NCI-H146 (cell line): Measurements from ENCODE around the gene TPT1.
"Not testable (repeated sequence)": the region's sequence is repeated elsewhere in the genome, so short reads cannot be mapped to it uniquely, and the experiment has no call there.

ENCODE experiments used
- DNase-seq: peaks from one replicate; lab custom pipeline; 2025; lab: John Stamatoyannopoulos, UW

The TPT1 gene

DNA sequence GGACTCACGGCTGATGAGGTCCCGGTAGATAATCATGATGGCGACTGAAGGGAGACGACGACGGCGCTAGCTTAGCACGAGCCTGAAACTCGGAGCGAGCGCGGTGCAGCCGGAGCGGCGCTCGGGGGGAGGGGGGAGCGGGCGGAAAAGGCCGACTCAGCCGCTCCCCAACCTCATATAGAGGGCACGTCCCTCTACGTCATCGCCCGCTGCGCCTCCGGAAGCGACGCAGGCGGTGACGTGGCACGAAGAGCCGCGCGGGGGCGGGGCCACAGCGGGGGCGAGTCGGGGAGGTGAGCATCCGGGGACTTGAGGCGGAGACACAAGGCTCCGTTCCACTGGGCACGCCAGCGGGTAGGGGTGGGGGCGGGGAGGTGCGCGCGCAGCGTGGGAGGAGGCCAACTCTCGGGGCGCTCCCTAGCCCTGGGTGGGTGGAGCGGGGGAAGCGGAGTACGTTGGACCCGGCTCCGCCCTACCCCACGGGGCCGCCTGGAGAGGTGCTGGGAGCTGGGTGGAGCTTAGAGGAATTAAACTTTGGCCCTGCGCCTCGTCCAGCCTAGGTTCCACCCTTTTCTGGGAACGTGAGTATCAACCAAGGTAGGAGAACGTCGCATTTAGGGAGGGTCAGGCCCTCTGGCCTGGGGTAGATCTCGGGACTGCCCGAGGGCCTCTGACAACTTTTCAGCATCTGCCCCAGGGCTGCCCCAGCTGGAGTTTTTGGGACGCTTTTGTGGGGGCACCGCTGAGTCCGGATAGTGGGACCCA is at the start of gene TPT1:
TPT1 (minus strand) TSS at position 150 of the 765 bp plus-strand sequence; CDS start at position 36, 114 bp downstream.
- DNase-seq: peak; percentile 98

DNA sequence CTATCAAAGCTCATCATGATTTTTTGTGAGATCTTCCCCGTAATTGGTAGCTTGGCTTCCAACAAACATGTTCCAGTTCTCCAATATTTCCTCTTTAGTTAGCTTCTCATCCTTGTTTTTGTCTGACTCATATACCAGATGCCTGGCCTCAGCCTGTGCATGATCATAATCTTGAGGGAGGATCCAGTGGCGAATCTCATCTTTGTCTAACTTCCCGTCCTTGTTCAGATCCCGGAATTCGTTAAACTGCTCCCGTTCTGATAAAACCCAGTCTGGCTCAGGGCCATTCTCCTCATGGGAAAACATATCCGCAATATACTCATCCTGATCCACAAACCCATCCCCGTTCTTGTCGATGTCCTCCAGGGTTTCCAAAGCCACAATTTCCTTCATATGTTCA is 49.4 kb upstream of the TPT1 start:
- not testable (repeated sequence) for DNase-seq

DNA sequence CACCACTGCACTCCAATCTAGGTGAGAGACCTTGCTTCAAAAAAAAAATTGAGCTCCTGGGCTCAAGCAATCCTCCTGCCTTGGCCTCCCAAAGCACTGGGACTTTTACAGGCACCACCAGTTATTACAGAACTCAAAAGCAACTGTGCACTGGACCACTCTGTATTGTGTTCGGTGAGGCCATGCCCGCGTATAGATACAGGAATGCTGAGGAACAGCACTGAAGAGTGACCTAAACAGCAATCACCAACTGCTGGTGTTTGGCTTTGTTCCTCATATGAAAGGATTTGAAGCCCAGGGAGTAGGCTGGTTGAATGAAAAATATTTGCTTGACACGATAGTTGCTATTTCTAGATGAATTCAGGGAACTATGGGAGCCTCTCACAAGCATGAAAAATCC is 47.7 kb upstream of the TPT1 start:
- DNase-seq: no peak

DNA sequence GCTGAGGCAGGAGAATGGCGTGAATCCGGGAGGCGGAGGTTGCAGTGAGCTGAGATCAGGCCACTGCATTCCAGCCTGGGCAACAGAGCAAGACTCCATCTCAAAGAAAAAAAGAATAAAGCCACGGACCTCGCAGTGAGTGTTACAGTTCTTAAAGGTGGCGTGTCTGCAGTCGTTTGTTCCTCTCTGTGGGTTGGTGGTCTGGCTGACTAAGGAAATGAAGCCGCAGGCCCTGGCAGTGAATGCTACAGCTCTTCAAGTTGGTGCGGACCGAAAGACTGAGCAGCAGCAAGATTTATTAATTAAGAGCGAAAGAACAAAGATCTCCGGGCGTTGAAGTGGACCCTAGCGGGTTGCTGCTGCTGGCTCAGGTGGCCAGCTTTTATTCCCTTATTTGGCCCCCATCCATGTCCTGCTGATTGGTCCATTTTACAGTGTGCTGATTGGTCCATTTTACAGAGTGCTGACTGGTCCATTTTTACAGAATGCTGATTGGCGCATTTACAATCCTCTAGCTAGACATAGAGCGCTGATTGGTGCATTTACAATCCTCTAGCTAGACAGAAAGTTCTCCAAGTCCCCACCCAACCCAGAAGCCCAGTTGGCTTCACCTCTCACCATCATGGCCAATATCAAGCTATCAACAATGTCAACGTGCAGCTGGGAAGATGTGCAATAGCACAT is 46.1 kb upstream of the TPT1 start:
- DNase-seq: not testable (repeated sequence)

DNA sequence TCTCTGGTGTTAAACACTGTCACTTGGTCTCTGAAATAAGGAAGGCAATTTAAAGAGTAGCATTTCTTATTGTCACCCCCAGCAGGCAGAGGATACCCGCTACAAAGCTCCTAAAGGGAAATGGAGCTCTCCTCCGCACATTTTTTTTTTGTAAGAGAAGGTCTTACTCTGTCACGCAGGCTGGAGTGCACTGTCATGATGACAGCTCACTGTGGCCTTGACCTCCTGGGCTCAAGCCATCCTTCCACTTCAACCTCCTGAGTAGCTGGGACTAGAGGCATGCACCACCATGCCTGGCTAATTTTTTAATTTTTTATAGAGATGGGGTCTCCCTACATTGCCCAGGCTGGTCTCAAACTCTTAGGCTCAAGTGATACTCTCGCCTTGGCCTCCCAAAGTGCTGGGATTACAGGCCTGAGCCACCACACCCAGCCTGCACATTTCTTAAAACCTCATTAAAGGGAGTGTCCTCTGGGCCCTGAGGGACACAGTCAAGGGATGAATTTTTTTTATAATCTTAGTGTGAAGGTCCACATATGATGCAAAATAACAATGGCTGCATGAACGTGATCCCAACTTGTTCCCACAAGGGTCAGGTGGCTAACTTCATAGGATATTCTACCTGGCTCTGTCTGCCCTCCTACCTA is 45.0 kb upstream of the TPT1 start:
- DNase-seq: no peak

DNA sequence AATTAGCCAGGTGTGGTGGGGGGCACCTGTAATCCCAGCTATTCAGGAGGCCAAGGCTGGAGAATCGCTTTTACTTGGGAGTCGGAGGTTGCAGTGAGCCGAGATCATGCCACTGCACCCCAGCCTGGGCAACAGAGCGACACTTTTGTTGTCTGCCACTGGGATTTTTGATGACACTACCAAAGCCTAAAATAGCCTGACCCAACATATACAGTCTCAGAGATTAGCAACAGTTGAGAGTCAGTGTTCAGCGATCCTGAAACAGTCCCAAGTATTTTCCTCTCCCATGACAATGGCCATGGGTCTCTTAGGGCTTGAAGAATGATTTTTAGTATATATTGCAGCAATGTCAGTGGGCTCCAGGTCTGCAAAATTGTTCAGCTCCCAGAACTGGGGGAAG is 44.3 kb upstream of the TPT1 start:
- DNase-seq: no peak

DNA sequence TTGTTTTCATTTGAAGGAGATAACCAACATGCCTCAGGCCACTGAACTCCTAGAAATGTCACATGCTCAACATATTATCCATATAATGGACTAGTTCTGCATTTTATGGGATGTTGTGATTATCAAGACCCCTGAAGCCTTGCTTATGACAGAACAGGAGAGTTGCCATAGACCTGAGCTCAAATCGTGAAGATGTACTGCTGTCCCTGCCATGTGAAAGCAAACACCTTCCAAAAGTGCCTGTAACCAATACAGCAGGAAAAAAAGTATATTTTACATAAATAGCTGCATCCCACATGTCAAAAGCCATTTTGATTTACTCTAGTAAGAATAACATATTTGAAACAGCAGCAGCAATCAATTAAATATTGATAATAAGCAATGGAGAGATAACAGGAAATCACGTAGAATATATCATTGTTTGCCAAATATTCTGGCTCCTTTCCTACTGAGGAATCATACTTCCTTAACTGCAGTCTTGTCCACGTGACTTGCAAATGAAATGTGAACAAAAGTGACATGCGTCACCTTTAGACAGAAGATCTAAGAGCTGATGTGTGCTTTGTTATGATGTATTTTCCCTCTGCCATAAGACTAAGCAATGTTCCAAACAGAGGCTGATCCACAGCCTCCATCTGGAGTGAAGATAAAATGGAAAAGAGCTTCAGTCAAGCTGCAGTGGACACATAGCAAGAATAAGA is 43.6 kb upstream of the TPT1 start:
- no peak for DNase-seq

DNA sequence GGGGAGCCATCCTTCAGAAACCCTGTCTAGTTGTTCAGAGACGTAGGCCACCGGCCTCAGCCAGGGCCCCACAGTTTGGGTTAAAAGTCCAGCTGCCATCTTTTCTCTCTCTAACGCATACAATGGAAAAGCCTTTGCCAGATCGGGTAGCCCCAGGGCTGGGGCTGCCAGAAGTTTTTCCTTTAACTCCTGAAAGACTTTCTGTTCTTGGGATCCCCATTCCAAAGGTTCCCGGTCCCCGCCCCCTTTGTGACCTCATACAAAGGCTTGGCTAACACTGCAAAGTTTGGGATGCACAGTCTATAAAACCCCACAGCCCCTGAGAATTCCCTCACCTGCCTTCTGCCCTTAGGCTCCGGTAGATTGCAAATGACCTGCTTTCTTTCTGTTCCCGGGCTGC is 41.8 kb upstream of the TPT1 start:
- not testable (repeated sequence) for DNase-seq

DNA sequence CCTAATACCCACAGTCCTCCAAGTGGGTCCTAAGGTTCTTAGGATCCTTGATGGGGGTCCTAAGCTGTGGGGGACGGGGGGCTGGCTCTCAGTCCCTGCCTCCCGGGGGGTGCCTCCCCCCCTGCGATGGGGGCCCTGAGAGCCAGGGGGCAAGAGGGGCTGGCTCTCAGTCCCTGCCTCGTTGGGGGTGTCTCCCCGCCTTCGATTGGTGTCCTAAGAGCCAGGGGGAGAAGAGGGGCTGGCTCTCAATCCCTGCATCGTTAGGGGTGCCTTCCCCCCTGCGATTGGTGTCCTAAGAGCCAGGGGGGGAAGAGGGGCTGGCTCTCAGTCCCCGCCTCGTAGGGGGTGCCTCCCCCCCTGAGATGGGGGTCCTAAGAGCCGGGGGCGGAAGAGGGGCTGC is 40.2 kb upstream of the TPT1 start:
- DNase-seq: no peak

DNA sequence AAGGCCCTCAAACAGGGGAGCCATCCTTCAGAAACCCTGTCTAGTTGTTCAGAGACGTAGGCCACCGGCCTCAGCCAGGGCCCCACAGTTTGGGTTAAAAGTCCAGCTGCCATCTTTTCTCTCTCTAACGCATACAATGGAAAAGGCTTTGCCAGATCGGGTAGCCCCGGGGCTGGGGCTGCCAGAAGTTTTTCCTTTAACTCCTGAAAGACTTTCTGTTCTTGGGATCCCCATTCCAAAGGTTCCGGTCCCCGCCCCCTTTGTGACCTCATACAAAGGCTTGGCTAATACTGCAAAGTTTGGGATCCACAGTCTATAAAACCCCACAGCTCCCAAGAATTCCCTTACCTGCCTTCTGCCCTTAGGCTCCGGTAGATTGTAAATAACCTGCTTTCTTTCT is 39.7 kb upstream of the TPT1 start:
- DNase-seq: not testable (repeated sequence)

DNA sequence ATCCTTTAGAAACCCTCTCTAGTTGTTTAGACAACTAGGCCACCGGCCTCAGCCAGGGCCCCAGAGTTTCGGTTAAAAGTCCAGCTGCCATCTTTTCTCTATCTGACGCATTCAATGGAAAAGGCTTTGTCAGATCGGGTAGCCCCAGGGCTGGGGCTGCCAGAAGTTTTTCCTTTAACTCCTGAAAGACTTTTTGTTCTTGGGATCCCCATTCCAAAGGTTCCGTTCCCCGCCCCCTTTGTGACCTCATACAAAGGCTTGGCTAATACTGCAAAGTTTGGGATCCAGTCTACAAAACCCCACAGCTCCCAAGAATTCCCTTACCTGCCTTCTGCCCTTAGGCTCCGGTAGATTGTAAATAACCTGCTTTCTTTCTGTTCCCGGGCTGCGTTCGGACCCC is 38.5 kb upstream of the TPT1 start:
- DNase-seq: not testable (repeated sequence)

DNA sequence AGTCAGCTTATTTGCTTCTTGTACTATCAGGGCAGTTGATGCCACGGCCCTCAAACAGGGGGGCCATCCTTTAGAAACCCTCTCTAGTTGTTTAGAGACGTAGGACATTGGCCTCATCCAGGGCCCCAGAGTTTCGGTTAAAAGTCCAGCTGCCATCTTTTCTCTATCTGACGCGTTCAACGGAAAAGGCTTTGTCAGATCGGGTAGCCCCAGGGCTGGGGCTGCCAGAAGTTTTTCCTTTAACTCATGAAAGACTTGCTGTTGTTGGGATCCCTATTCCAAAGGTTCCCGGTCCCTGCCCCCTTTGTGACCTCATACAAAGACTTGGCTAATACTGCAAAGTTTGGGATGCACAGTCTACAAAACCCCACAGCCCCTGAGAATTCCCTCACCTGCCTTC is 37.8 kb upstream of the TPT1 start:
- not testable (repeated sequence) for DNase-seq

DNA sequence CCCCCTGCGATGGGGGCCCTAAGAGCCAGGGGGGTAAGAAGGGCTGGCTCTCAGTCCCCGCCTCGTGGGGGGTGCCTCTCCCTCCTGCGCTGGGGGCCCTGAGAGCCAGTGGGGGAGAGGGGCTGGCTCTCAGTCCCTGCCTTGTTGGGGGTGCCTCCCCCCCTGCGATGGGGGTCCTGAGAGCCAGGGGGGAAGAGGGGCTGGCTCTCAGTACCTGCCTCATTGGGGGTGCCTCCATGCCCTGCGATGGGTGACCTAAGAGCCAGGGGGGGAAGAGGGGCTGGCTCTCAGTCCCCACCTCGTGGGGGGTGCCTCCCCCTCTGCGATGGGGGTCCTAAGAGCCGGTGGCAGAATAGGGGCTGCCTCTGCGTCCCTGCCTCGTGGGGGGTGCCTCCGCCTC is 36.3 kb upstream of the TPT1 start:
- not testable (repeated sequence) for DNase-seq

DNA sequence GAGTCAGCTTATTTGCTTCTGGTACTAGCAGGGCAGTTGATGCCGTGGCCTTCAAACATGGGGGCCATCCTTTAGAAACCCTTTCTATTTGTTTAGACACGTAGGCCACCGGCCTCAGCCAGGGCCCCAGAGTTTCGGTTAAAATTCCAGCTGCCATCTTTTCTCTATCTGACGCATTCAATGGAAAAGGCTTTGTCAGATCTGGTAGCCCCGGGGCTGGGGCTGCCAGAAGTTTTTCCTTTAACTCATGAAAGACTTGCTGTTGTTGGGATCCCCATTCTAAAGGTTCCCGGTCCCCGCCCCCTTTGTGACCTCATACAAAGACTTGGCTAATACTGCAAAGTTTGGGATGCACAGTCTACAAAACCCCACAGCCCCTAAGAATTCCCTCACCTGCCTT is 35.7 kb upstream of the TPT1 start:
- not testable (repeated sequence) for DNase-seq

DNA sequence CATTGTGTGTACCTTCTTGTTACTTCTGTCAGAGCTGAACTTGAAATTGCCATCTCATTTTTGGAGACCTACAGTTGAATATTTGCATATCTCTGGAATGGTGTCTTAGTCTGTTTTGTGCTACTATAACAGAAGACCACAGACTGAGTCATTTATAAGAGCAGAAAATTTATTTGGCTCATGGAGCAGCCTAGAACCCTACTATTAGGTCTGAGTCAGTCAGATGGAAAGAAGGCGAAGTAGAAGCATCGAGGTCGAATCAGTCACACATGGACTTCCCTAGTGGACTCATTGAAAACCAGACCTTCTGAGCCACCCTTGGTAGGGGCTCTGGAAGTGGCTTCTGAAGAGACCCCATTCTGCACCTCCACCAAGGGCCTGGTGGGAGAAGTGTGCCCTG is 33.9 kb upstream of the TPT1 start:
- DNase-seq: no peak

DNA sequence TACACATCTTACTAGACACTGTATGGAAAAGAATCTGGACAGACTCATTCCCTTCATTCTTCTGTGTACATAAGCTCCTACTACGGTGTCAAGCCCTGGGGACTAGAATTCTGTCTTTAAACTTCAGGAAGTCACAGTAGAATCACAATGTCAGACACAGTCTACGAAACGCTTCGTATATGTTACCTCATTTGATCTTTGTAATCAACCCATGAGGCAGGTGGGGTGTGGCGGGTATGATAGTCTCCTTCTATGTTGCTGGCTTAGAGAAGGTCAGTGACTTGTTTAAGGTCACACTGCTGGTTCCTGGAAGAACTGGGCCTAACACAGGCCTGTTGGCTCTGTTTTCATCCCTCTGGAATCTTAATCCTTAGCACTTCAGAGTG is 32.2 kb upstream of the TPT1 start:
- no peak for DNase-seq

DNA sequence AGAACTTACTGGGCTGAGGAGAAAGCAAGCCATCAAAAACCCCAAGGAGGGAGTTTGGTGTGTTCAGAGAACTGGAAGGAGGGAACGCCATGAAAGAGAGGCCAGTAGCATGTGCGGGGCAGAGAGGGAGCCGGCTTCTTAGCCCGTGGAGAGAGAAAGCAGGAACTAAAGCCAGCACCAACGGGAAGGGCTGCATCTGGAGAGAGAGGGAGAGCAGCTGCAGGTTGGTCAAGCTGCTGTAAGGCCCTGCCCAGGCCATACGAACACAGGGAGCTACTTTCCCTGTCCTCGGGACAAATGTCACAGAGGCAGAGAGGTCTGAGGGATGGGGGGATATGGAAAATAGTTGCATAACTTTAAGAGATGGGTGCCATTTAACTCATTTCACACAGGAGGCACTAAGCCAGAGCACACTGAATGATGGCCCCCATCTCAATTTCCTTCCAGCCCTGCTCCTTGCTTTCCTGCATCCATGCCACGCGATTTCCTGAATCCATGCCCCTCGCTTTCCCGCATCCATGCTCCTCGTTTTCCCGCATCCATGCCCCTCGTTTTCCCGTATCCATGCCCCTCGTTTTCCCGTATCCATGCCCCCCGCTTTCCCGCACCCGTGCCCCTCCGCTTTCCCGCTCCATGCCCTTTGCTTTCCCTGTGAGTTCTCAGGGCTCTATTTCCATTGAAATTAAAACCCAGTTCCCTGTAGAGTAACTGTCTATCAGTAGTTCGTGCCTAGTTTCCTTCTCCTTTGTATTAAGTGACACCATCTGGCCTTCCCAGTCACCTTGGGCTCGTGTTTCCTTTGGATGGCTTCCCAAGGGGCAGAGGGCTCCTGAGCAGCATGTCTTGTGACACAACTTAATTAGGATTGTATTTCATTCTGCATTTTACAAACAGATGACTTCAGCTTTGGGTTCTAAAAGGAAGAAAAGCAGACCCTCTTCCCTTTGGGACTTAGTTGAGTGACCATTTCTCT is 31.5 kb upstream of the TPT1 start:
- no peak for DNase-seq

DNA sequence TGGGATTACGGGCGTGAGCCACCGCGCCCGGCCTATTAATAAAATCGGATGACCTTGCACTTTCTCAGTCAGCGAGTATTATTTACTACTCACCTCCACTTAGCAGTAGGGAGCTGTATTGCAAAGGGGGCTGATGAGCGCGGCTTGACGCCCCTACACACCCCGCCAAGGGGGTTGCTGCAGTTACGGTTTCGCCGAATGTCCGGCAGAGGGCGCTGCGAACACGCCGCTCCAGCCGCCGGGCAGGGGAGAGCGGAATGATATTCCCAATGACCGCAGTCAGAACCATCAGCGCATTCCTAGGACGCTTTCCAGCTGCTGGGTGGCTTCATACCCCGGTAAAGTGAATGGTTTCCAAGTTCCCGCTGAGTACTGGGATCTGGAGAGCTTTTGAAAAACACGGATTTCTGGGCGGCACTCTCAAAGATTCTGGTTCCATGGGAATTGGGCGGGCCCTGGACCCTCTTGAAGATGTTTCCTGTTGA is 30.0 kb upstream of the TPT1 start:
- DNase-seq: no peak

DNA sequence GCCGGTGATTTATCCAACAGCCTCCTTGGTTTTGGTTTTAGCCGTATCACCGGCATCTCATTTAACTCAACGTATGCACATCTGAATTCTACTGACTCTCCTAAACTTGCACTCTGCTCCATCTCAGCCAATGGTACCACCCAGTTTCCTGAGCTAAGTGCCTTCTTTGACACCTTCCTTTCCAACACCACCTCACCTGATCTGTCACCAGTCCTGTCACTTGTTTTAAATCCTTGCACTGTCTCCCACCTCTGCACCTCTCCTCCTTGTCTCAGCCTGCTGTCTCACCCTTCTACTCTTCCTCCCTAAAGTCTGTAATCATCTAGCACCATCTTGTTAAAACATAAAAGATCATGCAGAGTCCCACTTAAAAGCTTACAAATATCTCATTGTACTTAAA is 28.1 kb upstream of the TPT1 start:
- DNase-seq: no peak

DNA sequence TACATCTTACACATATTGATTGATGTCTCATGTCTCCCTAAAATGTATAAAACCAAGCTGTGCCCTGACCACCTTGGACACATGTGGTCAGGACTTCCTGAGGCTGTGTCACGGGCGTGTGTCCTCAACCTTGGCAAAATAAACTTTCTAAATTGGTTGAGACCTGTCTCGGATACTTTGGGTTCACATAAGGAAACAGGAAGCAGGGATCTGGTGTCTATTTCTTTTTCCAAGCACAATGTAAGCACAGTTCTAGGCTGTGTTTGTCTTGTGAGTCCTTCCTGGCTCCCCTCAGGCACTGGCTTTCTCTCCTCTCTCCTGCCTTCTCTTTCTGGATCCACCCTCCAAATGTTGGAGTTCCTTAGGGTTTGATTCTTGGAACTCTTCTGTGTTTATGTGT is 27.6 kb upstream of the TPT1 start:
- DNase-seq: no peak

DNA sequence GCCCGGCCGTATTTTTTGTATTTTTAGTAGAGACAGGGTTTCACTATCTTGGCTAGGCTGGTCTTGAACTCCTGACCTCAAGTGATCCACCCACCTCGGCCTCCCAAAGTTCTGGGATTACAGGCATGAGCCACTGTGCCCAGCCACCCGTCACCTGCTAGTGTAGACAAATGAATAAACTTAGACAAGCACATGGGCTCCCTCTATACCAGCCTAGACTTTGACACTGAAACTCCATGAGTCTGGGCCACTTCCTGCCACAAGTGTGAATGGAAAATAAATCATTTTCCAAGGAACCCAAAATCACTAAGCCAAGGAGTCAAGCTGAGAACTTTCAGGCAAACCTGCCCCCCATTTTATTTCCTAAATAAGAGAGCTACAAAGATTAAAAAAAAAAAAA is 27.0 kb upstream of the TPT1 start:
- no peak for DNase-seq
